SU-DHL-6 (cell line): ENCODE measurements around the gene WDR73.

Experiments
- H2AFZ ChIP-seq: fragments of 200-600 bp; sonication (generic); 2 replicates; pipeline ENCODE4 v1.6.1; 2014; ENCODE audit warnings: low read depth, mild to moderate bottlenecking, moderate library complexity, mixed read lengths, antibody characterized with exemption, low read length; ENCODE audit not compliant: severe bottlenecking
- H3F3A ChIP-seq: fragments of 200-600 bp; shearing (Covaris generic); 2 replicates; pipeline ENCODE4 v1.6.0; 2016; ENCODE audit warnings: antibody characterized with exemption, mild to moderate bottlenecking; ENCODE audit not compliant: insufficient read depth
- H3K27ac ChIP-seq: fragments of 200-600 bp; sonication (generic); 2 replicates; pipeline ENCODE4 v1.5.1; 2016; ENCODE audit warnings: low read depth, mild to moderate bottlenecking, low read length, moderate library complexity, mixed read lengths
- H3K27me3 ChIP-seq: fragments of 200-600 bp; sonication (generic), shearing (Covaris generic); 2 replicates; pipeline ENCODE4 v1.6.0; 2014; ENCODE audit warnings: mild to moderate bottlenecking, low read length
- H3K36me3 ChIP-seq: fragments of 200-600 bp; sonication (generic); 2 replicates; pipeline ENCODE4 v1.6.1; 2014; ENCODE audit warnings: mild to moderate bottlenecking, low read length, mixed read lengths
- H3K4me2 ChIP-seq: fragments of 300-600, 200-600 bp; shearing (Covaris generic), sonication (generic); 2 replicates; pipeline ENCODE4 v1.6.0; 2014; ENCODE audit warnings: low read length, low read depth, mild to moderate bottlenecking; ENCODE audit not compliant: poor library complexity, severe bottlenecking
- H3K4me3 ChIP-seq: fragments of 200-600 bp; sonication (generic); 2 replicates; pipeline ENCODE4 v1.5.1; 2014; ENCODE audit warnings: antibody characterized with exemption, low read length, mild to moderate bottlenecking, mixed read lengths; ENCODE audit not compliant: insufficient read depth, poor library complexity, severe bottlenecking
- H3K79me2 ChIP-seq: fragments of 200-600 bp; sonication (generic); 2 replicates; pipeline ENCODE4 v1.6.1; 2014; ENCODE audit warnings: mild to moderate bottlenecking, low read length, moderate library complexity; ENCODE audit not compliant: insufficient read depth
- H3K9ac ChIP-seq: fragments of 200-600 bp; sonication (generic); 2 replicates; pipeline ENCODE4 v1.7.0; 2014; ENCODE audit warnings: mild to moderate bottlenecking, low read length
- H3K9me2 ChIP-seq: fragments of 200-600 bp; sonication (generic); replicated peaks from 2 replicates; pipeline ENCODE4 v1.6.1; 2014; ENCODE audit warnings: low read length; ENCODE audit not compliant: insufficient read depth
- H3K9me3 ChIP-seq: fragments of 200-600 bp; sonication (generic); 2 replicates; pipeline ENCODE4 v1.6.1; 2014; ENCODE audit warnings: low read length, mixed read lengths; ENCODE audit not compliant: insufficient read depth
- H4K20me1 ChIP-seq: fragments of 200-600 bp; sonication (generic); 2 replicates; pipeline ENCODE4 v1.6.1; 2014; ENCODE audit warnings: low read depth, mild to moderate bottlenecking, antibody characterized with exemption, low read length, moderate library complexity, mixed read lengths
- EZH2phosphoT487 ChIP-seq: fragments of 200-600 bp; sonication (generic), shearing (Covaris generic); conservative IDR thresholded peaks from 2 replicates; pipeline ENCODE4 v1.6.1; 2018; ENCODE audit warnings: mild to moderate bottlenecking, antibody characterized with exemption, low read length, moderate library complexity, mixed read lengths
- TF ChIP-seq, protein P1 (sequence below): fragments of 200-600 bp; sonication (generic); IDR thresholded peaks from one replicate; pipeline ENCODE4 v1.5.1; 2017; ENCODE audit warnings: antibody characterized with exemption, mild to moderate bottlenecking, low read length, moderate library complexity; ENCODE audit not compliant: insufficient read depth, poor library complexity, severe bottlenecking

WDR73 gene

DNA sequence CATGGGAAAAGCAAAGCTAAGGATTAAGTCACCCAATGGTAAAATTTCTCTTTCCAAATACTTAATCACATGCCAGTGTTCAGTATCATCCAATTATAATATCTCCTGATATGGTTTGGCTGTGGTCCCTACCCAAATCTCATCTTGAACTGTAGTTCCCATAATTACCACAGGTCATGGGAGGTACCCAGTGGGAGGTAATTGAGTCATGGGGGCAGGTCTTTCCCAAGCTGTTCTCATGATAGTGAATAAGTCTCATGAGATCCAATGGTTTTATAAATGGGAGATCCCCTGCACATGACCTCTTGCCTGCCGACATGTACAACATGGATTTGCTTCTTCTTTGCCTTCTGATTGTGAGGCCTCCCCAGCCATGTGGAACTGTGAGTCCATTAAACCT is 30.0 kb upstream of the WDR73 start:
- no peaks in the 10 kb centered on the region for H3K9me2 ChIP-seq

DNA sequence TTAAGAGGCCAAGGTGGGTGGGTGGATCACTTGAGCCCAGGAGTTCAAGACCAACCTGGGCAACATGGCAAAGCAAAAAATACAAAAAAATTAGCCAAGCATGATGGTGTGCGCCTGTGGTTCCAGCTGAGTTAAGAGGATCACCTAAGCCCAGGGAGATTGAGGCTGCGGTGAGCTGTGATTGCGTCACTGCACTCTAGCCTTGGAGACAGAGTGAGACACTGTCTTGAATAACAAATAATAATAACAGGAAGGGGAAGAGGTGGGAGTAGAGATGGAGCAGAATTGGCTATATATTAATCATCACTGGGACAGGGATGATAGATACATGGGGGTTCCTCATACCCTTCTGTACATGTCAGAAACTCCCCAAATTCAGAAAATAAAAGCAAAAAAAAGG is 27.7 kb upstream of the WDR73 start:
- H3K9ac ChIP-seq, result no peak overlapping the region
- H3K27me3 ChIP-seq, result no peaks in the 10 kb centered on the region
- H3K27ac ChIP-seq, result no peak overlapping the region
- H3K4me3 ChIP-seq, result no peak overlapping the region
- H2AFZ ChIP-seq, result no peak overlapping the region
- peaks cover 9% of the 10 kb centered on the region; the same call in 1 of the 2 replicates for H3K36me3 ChIP-seq
- no peaks in the 10 kb centered on the region for H3F3A ChIP-seq
- no peaks in the 10 kb centered on the region for H3K9me3 ChIP-seq
- H3K4me2 ChIP-seq, result no peak overlapping the region
- TF ChIP-seq, protein P1, sequence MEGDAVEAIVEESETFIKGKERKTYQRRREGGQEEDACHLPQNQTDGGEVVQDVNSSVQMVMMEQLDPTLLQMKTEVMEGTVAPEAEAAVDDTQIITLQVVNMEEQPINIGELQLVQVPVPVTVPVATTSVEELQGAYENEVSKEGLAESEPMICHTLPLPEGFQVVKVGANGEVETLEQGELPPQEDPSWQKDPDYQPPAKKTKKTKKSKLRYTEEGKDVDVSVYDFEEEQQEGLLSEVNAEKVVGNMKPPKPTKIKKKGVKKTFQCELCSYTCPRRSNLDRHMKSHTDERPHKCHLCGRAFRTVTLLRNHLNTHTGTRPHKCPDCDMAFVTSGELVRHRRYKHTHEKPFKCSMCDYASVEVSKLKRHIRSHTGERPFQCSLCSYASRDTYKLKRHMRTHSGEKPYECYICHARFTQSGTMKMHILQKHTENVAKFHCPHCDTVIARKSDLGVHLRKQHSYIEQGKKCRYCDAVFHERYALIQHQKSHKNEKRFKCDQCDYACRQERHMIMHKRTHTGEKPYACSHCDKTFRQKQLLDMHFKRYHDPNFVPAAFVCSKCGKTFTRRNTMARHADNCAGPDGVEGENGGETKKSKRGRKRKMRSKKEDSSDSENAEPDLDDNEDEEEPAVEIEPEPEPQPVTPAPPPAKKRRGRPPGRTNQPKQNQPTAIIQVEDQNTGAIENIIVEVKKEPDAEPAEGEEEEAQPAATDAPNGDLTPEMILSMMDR, result no peak
- H4K20me1 ChIP-seq, result no peaks in the 10 kb centered on the region
- H3K9me2 ChIP-seq, result no peaks in the 10 kb centered on the region
- peaks cover 3% of the 10 kb centered on the region; the same call in 1 of the 2 replicates for H3K79me2 ChIP-seq

More for the DNA sequence above, 30.0 kb upstream of the WDR73 start:
- Histone ChIP-seq H4K20me1 (no peaks in the 10 kb centered on the region), H2AFZ (no peak overlapping the region), H3K79me2 (peaks cover 3% of the 10 kb centered on the region; the same call in 1 of the 2 replicates), H3K9me3 (no peaks in the 10 kb centered on the region), H3K27me3 (no peaks in the 10 kb centered on the region), H3F3A (peaks cover 3% of the 10 kb centered on the region; the same call in 1 of the 2 replicates), H3K36me3 (peaks cover 11% of the 10 kb centered on the region; the same call in 1 of the 2 replicates), H3K27ac (no peak overlapping the region), H3K9ac (no peak overlapping the region), H3K4me2 (no peak overlapping the region), H3K4me3 (no peak overlapping the region)
- TF ChIP-seq, protein P1, result no peak
- no peak for TF ChIP-seq EZH2phosphoT487

DNA sequence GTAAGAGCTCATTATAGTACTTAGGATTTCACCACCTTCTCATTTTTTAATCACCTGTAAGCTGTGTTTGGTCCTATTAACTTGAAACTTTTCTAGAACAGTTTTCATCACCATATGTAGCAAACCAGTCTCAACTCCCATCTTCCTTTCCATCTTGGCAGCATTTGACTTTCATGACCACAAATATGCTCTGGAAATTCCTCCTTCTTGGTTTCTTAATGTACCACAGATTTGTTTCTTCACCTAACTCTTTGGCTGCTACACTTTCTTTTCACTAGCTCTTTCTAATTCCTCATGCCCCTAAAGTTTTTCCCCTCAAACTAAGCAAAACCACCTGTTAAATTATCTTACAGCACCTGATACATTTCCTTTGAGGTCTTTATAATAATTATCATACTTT is 17.1 kb upstream of the WDR73 start:
- H2AFZ ChIP-seq, result no peak overlapping the region
- no peaks in the 10 kb centered on the region for H4K20me1 ChIP-seq
- H3K4me2 ChIP-seq, result no peak overlapping the region
- H3K4me3 ChIP-seq, result no peak overlapping the region
- H3K27me3 ChIP-seq, result no peaks in the 10 kb centered on the region
- H3F3A ChIP-seq, result no peaks in the 10 kb centered on the region
- H3K36me3 ChIP-seq, result peaks cover 15% of the 10 kb centered on the region; the same call in 1 of the 2 replicates
- H3K79me2 ChIP-seq, result no peaks in the 10 kb centered on the region
- H3K9me2 ChIP-seq, result no peaks in the 10 kb centered on the region
- no peak overlapping the region for H3K9ac ChIP-seq
- H3K9me3 ChIP-seq, result no peaks in the 10 kb centered on the region
- H3K27ac ChIP-seq, result no peak overlapping the region
- TF ChIP-seq, protein P1, result no peak
- no peak for TF ChIP-seq EZH2phosphoT487
